MM.1S (cell line): ENCODE measurements around the gene SCYGR6.

Experiments
- DNase-seq: peaks from one replicate; pipeline ENCODE4 v3.0.0-alpha.2; 2015
- H2AFZ ChIP-seq: fragments of 300-600 bp; sonication (generic); 2 replicates; pipeline ENCODE4 v1.6.0; 2016; ENCODE audit warnings: antibody characterized with exemption, low read length
- H3F3A ChIP-seq: fragments of 300-600 bp; sonication (generic); 2 replicates; pipeline ENCODE4 v1.6.1; 2016; ENCODE audit warnings: mild to moderate bottlenecking, antibody characterized with exemption, low read length, moderate library complexity, mixed read lengths; ENCODE audit not compliant: insufficient read depth
- H3K27ac ChIP-seq: fragments of 300-600 bp; sonication (generic); 2 replicates; pipeline ENCODE4 v1.5.1; 2016; ENCODE audit warnings: mild to moderate bottlenecking, low read length
- H3K27me3 ChIP-seq: fragments of 300-600 bp; sonication (generic); replicated peaks from 2 replicates; pipeline ENCODE4 v1.6.0; 2016; ENCODE audit warnings: low read length; ENCODE audit not compliant: insufficient read depth
- H3K36me3 ChIP-seq: fragments of 300-600 bp; sonication (generic); replicated peaks from 2 replicates; pipeline ENCODE4 v1.6.1; 2016; ENCODE audit warnings: mild to moderate bottlenecking, low read length, mixed read lengths; ENCODE audit not compliant: insufficient read depth
- H3K4me1 ChIP-seq: fragments of 300-600 bp; sonication (generic); 2 replicates; pipeline ENCODE4 v1.6.1; 2016; ENCODE audit warnings: low read length, mixed read lengths
- H3K4me2 ChIP-seq: fragments of 300-600 bp; sonication (generic); 2 replicates; pipeline ENCODE4 v1.6.0; 2016; ENCODE audit warnings: low read depth, low read length
- H3K4me3 ChIP-seq: fragments of 300-600 bp; sonication (generic); 2 replicates; pipeline ENCODE4 v1.5.1; 2016; ENCODE audit warnings: low read length, mixed read lengths
- H3K79me2 ChIP-seq: fragments of 300-600 bp; sonication (generic); 2 replicates; pipeline ENCODE4 v1.6.1; 2016; ENCODE audit warnings: mixed run types, low read length, mixed read lengths
- H3K9ac ChIP-seq: fragments of 300-600 bp; sonication (generic); 2 replicates; pipeline ENCODE4 v1.6.1; 2016; ENCODE audit warnings: low read length, mixed read lengths
- H3K9me2 ChIP-seq: fragments of 300-600 bp; sonication (generic); replicated peaks from 2 replicates; pipeline ENCODE4 v1.6.1; 2016; ENCODE audit warnings: mild to moderate bottlenecking, low read length, mixed read lengths; ENCODE audit not compliant: insufficient read depth
- H3K9me3 ChIP-seq: fragments of 300-600 bp; sonication (generic); replicated peaks from 2 replicates; pipeline ENCODE4 v1.6.1; 2016; ENCODE audit warnings: mild to moderate bottlenecking, low read length, mixed read lengths; ENCODE audit not compliant: insufficient read depth
- H4K20me1 ChIP-seq: fragments of 300-600 bp; sonication (generic); 2 replicates; pipeline ENCODE4 v1.6.1; 2016; ENCODE audit warnings: mild to moderate bottlenecking, low read length, moderate library complexity, mixed read lengths; ENCODE audit not compliant: insufficient read depth
- EZH2 ChIP-seq: fragments of 300-600 bp; sonication (generic); optimal IDR thresholded peaks from 2 replicates; pipeline ENCODE3; 2017; ENCODE audit warnings: low read depth, mild to moderate bottlenecking, antibody characterized with exemption, low read length, mixed read lengths
- EZH2phosphoT487 ChIP-seq: fragments of 300-600 bp; sonication (generic); IDR thresholded peaks from 2 replicates; pipeline ENCODE4 v1.6.1; 2018; ENCODE audit warnings: antibody characterized with exemption, low read length
- TF ChIP-seq, protein P1 (sequence below): fragments of 300-600 bp; sonication (generic); IDR thresholded peaks from 2 replicates; pipeline ENCODE4 v1.5.1; 2016; ENCODE audit warnings: antibody characterized with exemption, low read length, mixed read lengths

SCYGR6 gene

GRCh38 chr2:227703961-227704360 is 20.6 kb downstream of the SCYGR6 start:
- no peak overlapping the region for H3K27ac ChIP-seq
- H3K9me3 ChIP-seq, result no peaks in the 10 kb centered on the region
- no peaks in the 10 kb centered on the region for H3K27me3 ChIP-seq
- no peaks in the 10 kb centered on the region for H4K20me1 ChIP-seq
- no peak overlapping the region for H3K4me2 ChIP-seq
- no peaks in the 10 kb centered on the region for H3F3A ChIP-seq
- no peak overlapping the region for H3K4me3 ChIP-seq
- H3K9ac ChIP-seq, result no peak overlapping the region
- DNase-seq, result no peak
- no peaks in the 10 kb centered on the region for H3K79me2 ChIP-seq
- no peaks in the 10 kb centered on the region for H3K9me2 ChIP-seq
- no peaks in the 10 kb centered on the region for H3K4me1 ChIP-seq
- H3K36me3 ChIP-seq, result no peaks in the 10 kb centered on the region
- TF ChIP-seq, protein P1, sequence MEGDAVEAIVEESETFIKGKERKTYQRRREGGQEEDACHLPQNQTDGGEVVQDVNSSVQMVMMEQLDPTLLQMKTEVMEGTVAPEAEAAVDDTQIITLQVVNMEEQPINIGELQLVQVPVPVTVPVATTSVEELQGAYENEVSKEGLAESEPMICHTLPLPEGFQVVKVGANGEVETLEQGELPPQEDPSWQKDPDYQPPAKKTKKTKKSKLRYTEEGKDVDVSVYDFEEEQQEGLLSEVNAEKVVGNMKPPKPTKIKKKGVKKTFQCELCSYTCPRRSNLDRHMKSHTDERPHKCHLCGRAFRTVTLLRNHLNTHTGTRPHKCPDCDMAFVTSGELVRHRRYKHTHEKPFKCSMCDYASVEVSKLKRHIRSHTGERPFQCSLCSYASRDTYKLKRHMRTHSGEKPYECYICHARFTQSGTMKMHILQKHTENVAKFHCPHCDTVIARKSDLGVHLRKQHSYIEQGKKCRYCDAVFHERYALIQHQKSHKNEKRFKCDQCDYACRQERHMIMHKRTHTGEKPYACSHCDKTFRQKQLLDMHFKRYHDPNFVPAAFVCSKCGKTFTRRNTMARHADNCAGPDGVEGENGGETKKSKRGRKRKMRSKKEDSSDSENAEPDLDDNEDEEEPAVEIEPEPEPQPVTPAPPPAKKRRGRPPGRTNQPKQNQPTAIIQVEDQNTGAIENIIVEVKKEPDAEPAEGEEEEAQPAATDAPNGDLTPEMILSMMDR, result no peak
- no peak for TF ChIP-seq EZH2phosphoT487
- TF ChIP-seq EZH2, result no peak
- no peak overlapping the region for H2AFZ ChIP-seq

- H3K4me1 ChIP-seq, result no peaks in the 10 kb centered on the region
Measured at GRCh38 chr2:227703280-227703732, 21.3 kb downstream of the SCYGR6 start.

GRCh38 chr2:227701556-227701955 is 23.0 kb downstream of the SCYGR6 start:
- Histone ChIP-seq H3K36me3 (no peaks in the 10 kb centered on the region), H4K20me1 (no peaks in the 10 kb centered on the region), H2AFZ (no peak overlapping the region), H3K27me3 (no peaks in the 10 kb centered on the region), H3K9ac (no peak overlapping the region), H3F3A (no peaks in the 10 kb centered on the region), H3K9me3 (no peaks in the 10 kb centered on the region), H3K27ac (no peak overlapping the region), H3K4me3 (no peak overlapping the region), H3K79me2 (no peaks in the 10 kb centered on the region), H3K4me2 (no peak overlapping the region), H3K9me2 (no peaks in the 10 kb centered on the region), H3K4me1 (no peaks in the 10 kb centered on the region)
- TF ChIP-seq, protein P1, result no peak
- TF ChIP-seq EZH2 (no peak), EZH2phosphoT487 (no peak)
- no peak for DNase-seq

More at GRCh38 chr2:227703280-227703732, 21.3 kb downstream of the SCYGR6 start:
- Histone ChIP-seq H3K4me3 (no peak overlapping the region), H3K27me3 (no peaks in the 10 kb centered on the region), H3K9ac (no peak overlapping the region), H3K9me3 (no peaks in the 10 kb centered on the region), H3K36me3 (no peaks in the 10 kb centered on the region), H3F3A (no peaks in the 10 kb centered on the region), H3K9me2 (no peaks in the 10 kb centered on the region), H2AFZ (no peak overlapping the region), H3K4me2 (no peak overlapping the region), H3K79me2 (no peaks in the 10 kb centered on the region), H3K27ac (no peak overlapping the region), H4K20me1 (no peaks in the 10 kb centered on the region)
- TF ChIP-seq EZH2 (no peak), EZH2phosphoT487 (no peak)
- TF ChIP-seq, protein P1, result no peak
- DNase-seq, result no peak
